ENCODE data around the gene COL23A1.

- TF ChIP-seq EZH2 (IDR thresholded peaks at IDR 0.05; ENCODE audit: borderline replicate concordance, low read depth, low read length, poor library complexity, severe bottlenecking) (no peak), CTCF (conservative IDR thresholded peaks at IDR 0.05; ENCODE audit: low read depth, low read length) (peak; percentile 85)
Measured at GRCh38 chr5:178590141-178590923, at the start of gene COL23A1.
